ENCODE results near the gene MSANTD1. TPM values are rescaled to one million over a fixed set of nuclear protein-coding genes. Genes with fewer than 3 reads are reported as not detected.

Gene MSANTD1
- total RNA-seq, 1 donor from 2014 or later, result 2.6 TPM

DNA sequence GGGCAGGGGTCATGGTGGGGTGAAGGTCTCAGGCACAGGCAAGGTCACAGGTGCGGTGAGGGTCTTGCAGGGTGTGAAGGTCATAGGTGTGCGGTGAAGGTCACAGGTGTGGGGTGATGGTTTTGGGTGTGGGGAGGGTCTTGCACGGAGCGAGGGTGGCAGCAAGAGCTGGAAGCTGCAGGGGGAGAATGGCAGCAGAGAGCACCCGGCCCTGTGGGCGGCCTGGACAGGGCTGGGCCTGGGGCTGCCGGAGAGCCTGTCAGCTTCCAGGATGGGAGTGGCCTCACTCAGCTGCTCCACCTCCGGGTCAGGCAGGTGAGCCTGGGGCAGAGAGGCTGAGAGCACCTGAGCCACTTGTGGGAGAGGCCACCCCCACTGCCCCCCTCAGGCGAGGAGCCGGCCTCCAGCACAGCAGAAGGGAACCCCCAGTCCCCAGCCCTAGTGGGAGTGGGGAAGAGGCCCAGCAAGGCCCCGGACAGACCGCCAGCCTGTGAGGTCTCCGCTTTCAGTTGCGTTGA is 1.5 kb downstream of the MSANTD1 start:
- H3K27me3 Mint-ChIP-seq (ENCODE audit: unreplicated experiment), result peaks cover 7% of the 10 kb centered on the region
- peaks cover 6% of the 10 kb centered on the region for H3K9me3 Mint-ChIP-seq (ENCODE audit: unreplicated experiment)
- no peak overlapping the region for H3K27ac Mint-ChIP-seq (ENCODE audit: unreplicated experiment)
- no peak overlapping the region for H3K4me3 Mint-ChIP-seq (ENCODE audit: unreplicated experiment)
- TF ChIP-seq, protein P1, sequence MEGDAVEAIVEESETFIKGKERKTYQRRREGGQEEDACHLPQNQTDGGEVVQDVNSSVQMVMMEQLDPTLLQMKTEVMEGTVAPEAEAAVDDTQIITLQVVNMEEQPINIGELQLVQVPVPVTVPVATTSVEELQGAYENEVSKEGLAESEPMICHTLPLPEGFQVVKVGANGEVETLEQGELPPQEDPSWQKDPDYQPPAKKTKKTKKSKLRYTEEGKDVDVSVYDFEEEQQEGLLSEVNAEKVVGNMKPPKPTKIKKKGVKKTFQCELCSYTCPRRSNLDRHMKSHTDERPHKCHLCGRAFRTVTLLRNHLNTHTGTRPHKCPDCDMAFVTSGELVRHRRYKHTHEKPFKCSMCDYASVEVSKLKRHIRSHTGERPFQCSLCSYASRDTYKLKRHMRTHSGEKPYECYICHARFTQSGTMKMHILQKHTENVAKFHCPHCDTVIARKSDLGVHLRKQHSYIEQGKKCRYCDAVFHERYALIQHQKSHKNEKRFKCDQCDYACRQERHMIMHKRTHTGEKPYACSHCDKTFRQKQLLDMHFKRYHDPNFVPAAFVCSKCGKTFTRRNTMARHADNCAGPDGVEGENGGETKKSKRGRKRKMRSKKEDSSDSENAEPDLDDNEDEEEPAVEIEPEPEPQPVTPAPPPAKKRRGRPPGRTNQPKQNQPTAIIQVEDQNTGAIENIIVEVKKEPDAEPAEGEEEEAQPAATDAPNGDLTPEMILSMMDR (IDR thresholded peaks at IDR 0.05; ENCODE audit: partially characterized antibody, unreplicated experiment), result no peak
- H3K4me1 Mint-ChIP-seq (ENCODE audit: low read depth, unreplicated experiment), result peaks cover 3% of the 10 kb centered on the region
- H3K36me3 Mint-ChIP-seq (ENCODE audit: unreplicated experiment), result no peaks in the 10 kb centered on the region
- DNase-seq, result peak; percentile 14

DNA sequence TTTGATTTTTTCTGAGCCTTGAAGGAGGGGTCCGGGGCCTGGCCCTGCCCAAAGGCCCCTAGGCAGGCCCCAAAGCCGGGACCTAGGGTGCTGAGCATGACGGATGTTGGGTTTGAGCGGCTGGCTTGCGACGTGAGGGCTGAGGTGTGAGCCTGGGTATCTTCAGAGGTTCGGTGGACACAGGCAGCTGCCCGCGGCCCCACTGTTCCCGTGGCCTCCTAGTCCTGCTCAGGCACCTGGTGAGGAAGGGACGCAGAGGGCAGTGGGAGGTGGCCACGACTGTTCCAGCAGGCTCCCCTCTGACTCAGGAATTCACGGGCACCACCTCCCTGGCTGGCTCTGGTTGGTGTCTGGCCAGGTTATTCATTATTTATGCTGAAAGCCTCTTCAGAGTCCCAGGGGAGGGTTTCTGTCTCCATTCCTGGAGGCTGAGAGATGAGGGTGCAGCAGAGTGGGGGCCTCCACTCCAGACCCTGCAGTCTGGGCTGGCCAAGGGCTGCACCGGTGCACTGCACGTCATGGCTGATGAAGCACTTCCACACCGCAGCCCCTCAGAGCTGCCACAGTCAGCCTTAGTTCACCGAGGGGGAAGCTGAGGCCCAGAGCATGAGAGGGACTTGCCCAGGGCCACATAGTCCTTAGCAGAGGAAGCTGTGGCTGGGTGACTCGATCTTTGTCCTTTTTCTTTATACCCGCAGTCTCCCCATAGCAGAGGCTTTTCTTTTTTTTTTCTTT is 2.2 kb downstream of the MSANTD1 start:
- no peaks in the 10 kb centered on the region for H3K36me3 Mint-ChIP-seq (ENCODE audit: unreplicated experiment)
- H3K27ac Mint-ChIP-seq (ENCODE audit: unreplicated experiment), result no peak overlapping the region
- no peak overlapping the region for H3K4me3 Mint-ChIP-seq (ENCODE audit: unreplicated experiment)
- H3K27me3 Mint-ChIP-seq (ENCODE audit: unreplicated experiment), result peaks cover 7% of the 10 kb centered on the region
- peaks cover 6% of the 10 kb centered on the region for H3K9me3 Mint-ChIP-seq (ENCODE audit: unreplicated experiment)
- DNase-seq, result peak; percentile 30
- TF ChIP-seq, protein P1 (IDR thresholded peaks at IDR 0.05; ENCODE audit: partially characterized antibody, unreplicated experiment), result no peak
- peaks cover 3% of the 10 kb centered on the region for H3K4me1 Mint-ChIP-seq (ENCODE audit: low read depth, unreplicated experiment)

GRCh38 chr4:3251691-3252479 is 2.9 kb downstream of the MSANTD1 start:
- Mint-ChIP-seq H3K27ac (ENCODE audit: unreplicated experiment) (no peak overlapping the region), H3K36me3 (ENCODE audit: unreplicated experiment) (no peaks in the 10 kb centered on the region), H3K27me3 (ENCODE audit: unreplicated experiment) (peaks cover 3% of the 10 kb centered on the region), H3K9me3 (ENCODE audit: unreplicated experiment) (peaks cover 7% of the 10 kb centered on the region), H3K4me1 (ENCODE audit: low read depth, unreplicated experiment) (peaks cover 1% of the 10 kb centered on the region), H3K4me3 (ENCODE audit: unreplicated experiment) (no peak overlapping the region)
- TF ChIP-seq, protein P1 (IDR thresholded peaks at IDR 0.05; ENCODE audit: partially characterized antibody, unreplicated experiment), result no peak
- peak; percentile 4 for DNase-seq

DNA sequence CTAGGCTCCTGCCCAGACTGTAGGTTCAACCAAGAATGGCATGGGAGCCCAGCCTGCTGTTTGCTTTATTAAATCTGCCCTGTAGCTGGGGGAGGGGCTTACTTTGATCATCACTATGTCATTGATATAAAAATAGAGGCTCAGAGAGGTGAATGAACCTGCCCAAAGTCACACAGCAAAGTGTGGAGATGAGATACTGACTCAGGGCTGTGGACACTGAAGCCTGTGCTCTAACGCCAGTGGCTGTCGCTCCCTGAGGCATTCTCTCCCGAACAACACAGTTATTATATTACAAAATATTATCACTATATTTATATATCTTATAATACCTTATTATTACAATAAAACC is 3.5 kb downstream of the MSANTD1 start:
- H3K9me3 Mint-ChIP-seq (ENCODE audit: unreplicated experiment), result peaks cover 7% of the 10 kb centered on the region
- H3K36me3 Mint-ChIP-seq (ENCODE audit: unreplicated experiment), result no peaks in the 10 kb centered on the region
- DNase-seq, result no peak
- TF ChIP-seq, protein P1 (IDR thresholded peaks at IDR 0.05; ENCODE audit: partially characterized antibody, unreplicated experiment), result no peak
- peaks cover 3% of the 10 kb centered on the region for H3K27me3 Mint-ChIP-seq (ENCODE audit: unreplicated experiment)
- H3K4me1 Mint-ChIP-seq (ENCODE audit: low read depth, unreplicated experiment), result peaks cover 1% of the 10 kb centered on the region
- H3K27ac Mint-ChIP-seq (ENCODE audit: unreplicated experiment), result no peak overlapping the region
- H3K4me3 Mint-ChIP-seq (ENCODE audit: unreplicated experiment), result no peak overlapping the region
